ENCODE measurements around the gene DOK5.

The DOK5 gene

DNA sequence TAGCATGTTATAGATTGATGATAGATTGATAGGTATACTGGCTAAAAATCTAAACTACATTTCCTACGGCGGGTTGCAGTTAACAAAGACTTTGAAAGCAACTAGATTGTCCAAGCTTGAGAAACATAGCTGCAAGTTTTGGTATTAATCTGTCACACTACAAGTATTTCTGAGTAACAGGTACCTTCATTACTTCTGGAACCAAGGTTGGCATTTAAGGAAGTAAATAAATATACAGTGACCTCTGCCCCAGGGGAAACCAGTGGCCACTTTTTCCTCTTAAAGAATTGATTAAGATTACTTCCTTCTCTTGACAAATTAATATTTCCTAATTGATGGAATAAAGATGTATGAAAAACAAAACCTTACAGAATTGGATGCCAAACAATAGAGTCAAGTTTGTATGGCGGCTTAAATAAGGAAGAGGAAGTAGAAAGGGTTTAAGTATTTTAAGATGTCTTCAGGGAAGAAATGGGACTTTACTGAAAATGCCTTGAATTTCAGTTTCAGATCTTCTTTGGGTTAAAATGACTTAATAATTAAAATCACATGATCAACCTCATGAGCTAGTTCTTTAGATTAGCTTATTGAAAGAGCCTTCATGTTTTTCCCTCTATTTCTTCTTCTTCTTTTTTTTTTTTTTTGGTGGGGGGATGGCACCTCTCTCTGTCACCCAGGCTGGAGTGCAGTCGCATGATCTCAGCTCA, 132.8 kb downstream of the DOK5 start:
- no peak overlapping the region for H3K4me3 ChIP-seq (ENCODE audit: low read depth, low read length)
- TF ChIP-seq, protein P1, sequence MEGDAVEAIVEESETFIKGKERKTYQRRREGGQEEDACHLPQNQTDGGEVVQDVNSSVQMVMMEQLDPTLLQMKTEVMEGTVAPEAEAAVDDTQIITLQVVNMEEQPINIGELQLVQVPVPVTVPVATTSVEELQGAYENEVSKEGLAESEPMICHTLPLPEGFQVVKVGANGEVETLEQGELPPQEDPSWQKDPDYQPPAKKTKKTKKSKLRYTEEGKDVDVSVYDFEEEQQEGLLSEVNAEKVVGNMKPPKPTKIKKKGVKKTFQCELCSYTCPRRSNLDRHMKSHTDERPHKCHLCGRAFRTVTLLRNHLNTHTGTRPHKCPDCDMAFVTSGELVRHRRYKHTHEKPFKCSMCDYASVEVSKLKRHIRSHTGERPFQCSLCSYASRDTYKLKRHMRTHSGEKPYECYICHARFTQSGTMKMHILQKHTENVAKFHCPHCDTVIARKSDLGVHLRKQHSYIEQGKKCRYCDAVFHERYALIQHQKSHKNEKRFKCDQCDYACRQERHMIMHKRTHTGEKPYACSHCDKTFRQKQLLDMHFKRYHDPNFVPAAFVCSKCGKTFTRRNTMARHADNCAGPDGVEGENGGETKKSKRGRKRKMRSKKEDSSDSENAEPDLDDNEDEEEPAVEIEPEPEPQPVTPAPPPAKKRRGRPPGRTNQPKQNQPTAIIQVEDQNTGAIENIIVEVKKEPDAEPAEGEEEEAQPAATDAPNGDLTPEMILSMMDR (IDR thresholded peaks at IDR 0.05; ENCODE audit: borderline replicate concordance, insufficient read depth, low read depth, low read length), result no peak

DNA sequence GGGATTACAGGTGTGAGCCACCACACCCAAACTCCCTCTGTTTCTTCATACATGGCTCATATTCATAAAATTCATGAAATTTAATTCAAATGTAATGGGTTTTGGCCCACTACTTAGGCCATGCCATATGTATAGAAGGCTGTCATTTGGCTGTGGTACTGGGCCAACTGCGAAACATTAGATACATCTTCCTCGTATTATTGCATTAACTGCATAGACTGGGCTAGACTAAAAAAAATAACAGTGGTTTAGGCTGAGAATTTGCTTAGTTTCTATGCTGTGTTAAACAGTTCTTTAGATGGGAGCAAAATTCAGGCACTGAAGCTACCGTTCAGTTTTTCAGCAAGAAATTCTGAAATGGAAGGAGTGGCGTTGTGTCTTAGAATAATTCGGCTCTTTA, 133.6 kb downstream of the DOK5 start:
- TF ChIP-seq, protein P1 (IDR thresholded peaks at IDR 0.05; ENCODE audit: borderline replicate concordance, insufficient read depth, low read depth, low read length), result no peak
- no peak overlapping the region for H3K4me3 ChIP-seq (ENCODE audit: low read depth, low read length)

DNA sequence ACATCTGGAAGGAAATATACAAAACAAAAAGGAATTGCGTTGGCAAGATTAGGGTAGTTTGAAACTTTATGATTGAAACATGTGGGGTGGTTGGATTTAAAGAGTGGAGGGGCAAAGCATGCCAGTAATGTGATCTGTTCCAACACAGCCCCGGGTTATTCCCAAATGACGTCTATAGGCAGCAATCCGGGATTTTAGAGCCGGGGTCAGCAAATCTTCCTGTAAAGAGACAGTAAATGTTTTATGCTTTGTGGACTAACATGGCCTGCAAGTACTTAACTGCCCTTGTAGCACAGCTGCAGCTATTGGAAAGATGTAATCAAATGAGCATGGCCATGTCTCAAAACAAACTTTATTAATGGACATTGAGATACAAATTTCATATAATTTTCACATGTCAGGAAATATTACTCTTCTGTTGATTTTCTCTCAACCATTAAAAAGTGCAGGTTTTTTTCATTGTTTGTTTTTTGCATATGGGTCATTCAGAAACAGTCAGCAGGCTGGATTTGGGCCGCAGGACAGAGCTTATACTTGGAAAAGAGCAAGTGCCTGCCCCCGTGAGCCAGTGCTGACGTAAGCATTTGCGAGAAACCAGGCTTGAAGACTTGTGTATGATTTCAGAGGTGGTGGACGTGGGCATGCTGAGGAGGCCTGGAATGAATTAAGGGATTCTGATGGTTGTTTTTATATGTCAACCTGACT, 136.5 kb downstream of the DOK5 start:
- TF ChIP-seq, protein P1 (IDR thresholded peaks at IDR 0.05; ENCODE audit: borderline replicate concordance, insufficient read depth, low read depth, low read length), result no peak
- H3K4me3 ChIP-seq (ENCODE audit: low read depth, low read length), result no peak overlapping the region

DNA sequence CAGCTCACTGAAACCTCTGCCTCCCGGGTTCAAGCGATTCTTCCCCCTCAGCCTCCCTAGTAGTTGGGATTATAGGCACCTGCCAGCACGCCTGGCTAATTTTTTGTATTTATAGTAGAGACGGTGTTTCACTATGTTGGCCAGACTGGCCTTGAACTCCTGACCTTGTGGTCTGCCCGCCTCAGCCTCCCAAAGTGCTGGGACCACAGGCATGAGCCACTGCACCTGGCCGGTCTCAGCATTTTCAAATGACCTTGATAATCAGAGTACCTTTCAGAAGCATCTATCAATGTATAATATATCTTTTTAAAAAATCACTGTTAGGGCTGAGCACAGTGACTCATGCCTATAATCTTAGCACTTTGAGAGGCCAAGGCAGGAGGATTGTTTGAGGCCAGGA, 143.0 kb downstream of the DOK5 start:
- no peak overlapping the region for H3K4me3 ChIP-seq (ENCODE audit: low read depth, low read length)

DNA sequence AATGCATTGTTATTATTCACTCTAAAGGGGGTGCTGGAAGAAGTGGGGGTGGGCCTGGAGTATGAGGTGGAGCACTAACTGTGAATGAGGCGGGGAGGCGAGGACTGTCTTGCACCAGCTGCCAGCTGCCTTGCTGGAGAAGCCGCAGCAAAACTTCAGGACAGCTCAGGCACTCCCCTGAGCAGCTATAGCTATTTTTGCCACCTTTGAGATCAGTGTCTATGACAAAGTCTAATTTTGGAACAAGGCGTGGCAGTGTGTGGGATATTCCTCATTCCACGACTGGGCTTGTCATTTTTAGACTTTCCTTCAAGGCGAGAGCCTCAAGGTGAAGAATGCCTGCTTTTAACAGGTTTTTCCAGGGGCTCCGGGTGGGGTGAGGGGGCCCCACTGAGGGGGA, 143.8 kb downstream of the DOK5 start:
- no peak overlapping the region for H3K4me3 ChIP-seq (ENCODE audit: low read depth, low read length)
- TF ChIP-seq, protein P1 (IDR thresholded peaks at IDR 0.05; ENCODE audit: borderline replicate concordance, insufficient read depth, low read depth, low read length), result no peak

More for the DNA sequence above, 143.0 kb downstream of the DOK5 start:
- TF ChIP-seq, protein P1 (IDR thresholded peaks at IDR 0.05; ENCODE audit: borderline replicate concordance, insufficient read depth, low read depth, low read length), result no peak

DNA sequence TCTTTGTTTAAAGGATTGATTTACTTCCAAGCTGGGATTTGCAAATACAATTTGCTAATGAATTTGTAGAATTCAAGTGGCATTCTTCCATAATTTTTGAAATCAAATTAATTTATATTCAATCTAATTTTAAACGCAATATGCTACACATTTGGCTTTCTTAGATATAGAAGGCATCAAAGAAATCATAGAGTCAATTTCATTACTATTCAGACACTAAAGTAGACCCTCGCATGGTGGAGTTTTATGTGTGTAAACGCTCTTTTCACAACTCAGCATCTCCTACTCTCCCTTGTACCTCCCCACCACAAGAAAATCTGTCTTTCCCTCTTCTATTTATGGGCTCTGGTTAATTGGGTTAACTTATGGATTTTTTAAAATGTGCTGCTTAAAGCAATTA, 144.3 kb downstream of the DOK5 start:
- H3K4me3 ChIP-seq (ENCODE audit: low read depth, low read length), result no peak overlapping the region
- TF ChIP-seq, protein P1 (IDR thresholded peaks at IDR 0.05; ENCODE audit: borderline replicate concordance, insufficient read depth, low read depth, low read length), result no peak

DNA sequence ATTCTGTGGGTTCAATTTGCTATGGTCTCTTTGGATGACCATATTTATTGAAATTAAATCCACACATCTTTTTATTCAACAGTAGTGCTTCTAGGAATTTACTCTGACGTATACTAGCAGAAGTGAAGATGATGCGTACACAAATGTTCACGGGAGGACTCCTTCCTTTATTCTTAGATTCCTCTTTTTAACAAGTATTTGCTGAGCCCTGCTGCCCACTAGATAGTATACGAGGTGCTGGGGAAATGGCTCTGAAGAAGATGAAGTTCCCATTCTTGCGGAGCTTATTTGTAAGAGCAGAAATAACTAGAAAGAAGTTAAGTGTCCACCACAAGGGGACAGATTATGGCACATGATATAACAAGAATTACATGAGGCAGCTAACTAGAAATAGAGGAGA, 145.2 kb downstream of the DOK5 start:
- no peak overlapping the region for H3K4me3 ChIP-seq (ENCODE audit: low read depth, low read length)
- TF ChIP-seq, protein P1 (IDR thresholded peaks at IDR 0.05; ENCODE audit: borderline replicate concordance, insufficient read depth, low read depth, low read length), result no peak
